GM12874 (cell line): ENCODE data around the gene FCN3.
A peak's percentile ranks its signal among the peaks of the same experiment; 100 is the strongest.

Experiments used
- CTCF ChIP-seq: IDR thresholded peaks from 2 replicates; pipeline ENCODE4 v1.5.1; 2011; ENCODE audit warnings: low read depth, mild to moderate bottlenecking, control low read depth, low read length, moderate library complexity; ENCODE audit not compliant: insufficient read depth

Gene FCN3

GRCh38 chr1:27380766-27381733 is 6.4 kb upstream of the FCN3 start:
- TF ChIP-seq CTCF = no peak

- TF ChIP-seq CTCF = no peak
These were observed 5.6 kb upstream of the FCN3 start for GRCh38 chr1:27380224-27380623.

- TF ChIP-seq CTCF = no peak
These were observed 5.0 kb upstream of the FCN3 start for GRCh38 chr1:27379564-27380122.

- no peak for TF ChIP-seq CTCF
These were observed 3.3 kb upstream of the FCN3 start for GRCh38 chr1:27377760-27378495.

GRCh38 chr1:27372808-27373690 is 1.6 kb downstream of the FCN3 start:
- TF ChIP-seq CTCF = peak; percentile 41

- TF ChIP-seq CTCF = no peak
These were observed 2.4 kb downstream of the FCN3 start for GRCh38 chr1:27372022-27372807.
